HEK293 (cell line): ENCODE measurements around the gene ZBTB44.

Experiments used
- CTCF ChIA-PET: fragments of 350-600 bp; formaldehyde crosslinking; extraction: SDS; loops from one replicate; lab custom pipeline; 2021; ENCODE audit warnings: antibody characterized with exemption; lab: Yijun Ruan, JAX
- POLR2A ChIA-PET: fragments of 300-600 bp; formaldehyde crosslinking; extraction: SDS; loops from one replicate; lab custom pipeline; 2020; ENCODE audit warnings: antibody characterized with exemption, inconsistent platforms; lab: Yijun Ruan, JAX
- H3K27ac ChIP-seq: fragments of 200-500 bp; sonication (Bioruptor generic); 2 replicates; pipeline ENCODE4 v1.5.1; 2014; ENCODE audit warnings: low read depth, low read length, control low read depth, inconsistent platforms; ENCODE audit errors: extremely low read depth
- H3K36me3 ChIP-seq, 2 experiments: fragments of 200-500 bp in 1 of 2; sonication (Bioruptor generic) in 1 of 2; 1 replicate in 1 of 2; 2 replicates in 1 of 2; pipeline ENCODE4 v1.5.1; 2014 to 2017; ENCODE audit warnings: inconsistent platforms in 2 of 2, low read length in 2 of 2; ENCODE audit not compliant: control insufficient read depth in 2 of 2, insufficient read depth in 1 of 2
- H3K4me1 ChIP-seq: fragments of 200-500 bp; sonication (Bioruptor generic); 2 replicates; pipeline ENCODE4 v1.5.1; 2014; ENCODE audit warnings: mild to moderate bottlenecking, low read length, inconsistent platforms; ENCODE audit not compliant: control insufficient read depth, insufficient read depth
- H3K4me3 ChIP-seq: 2 replicates; pipeline ENCODE4 v1.5.1; 2011; ENCODE audit warnings: low read depth, mild to moderate bottlenecking, control low read depth, low read length, moderate library complexity
- H3K9me3 ChIP-seq: fragments of 200-500 bp; sonication (Bioruptor generic); 2 replicates; pipeline ENCODE4 v1.5.1; 2014; ENCODE audit warnings: low read depth, low read length, inconsistent platforms; ENCODE audit not compliant: control insufficient read depth, insufficient read depth
- PRDM2 ChIP-seq: fragments of 450-650 bp; formaldehyde crosslinking; IDR thresholded peaks from 2 replicates; pipeline ENCODE4 v1.5.1; 2016; ENCODE audit warnings: missing biosample characterization, missing genetic modification characterization, borderline replicate concordance
- SALL2 ChIP-seq: fragments of 450-650 bp; formaldehyde crosslinking; IDR thresholded peaks from 2 replicates; pipeline ENCODE4 v1.5.0; 2017; ENCODE audit warnings: missing biosample characterization, mild to moderate bottlenecking, missing genetic modification characterization, borderline replicate concordance
- WT1 ChIP-seq: fragments of 450-650 bp; formaldehyde crosslinking; IDR thresholded peaks from 2 replicates; pipeline ENCODE4 v1.5.1; 2016; ENCODE audit warnings: missing biosample characterization, missing genetic modification characterization
- ZBTB7A ChIP-seq: fragments of 450-650 bp; formaldehyde crosslinking; IDR thresholded peaks from 2 replicates; pipeline ENCODE4 v1.5.1; 2016; ENCODE audit warnings: low read depth, missing biosample characterization, missing genetic modification characterization
- ZNF10 ChIP-seq: fragments of 450-650 bp; formaldehyde crosslinking; IDR thresholded peaks from 2 replicates; pipeline ENCODE4 v1.5.1; 2017; ENCODE audit warnings: missing biosample characterization, missing genetic modification characterization
- ZNF19 ChIP-seq: fragments of 450-650 bp; formaldehyde crosslinking; IDR thresholded peaks from 2 replicates; pipeline ENCODE4; 2016; ENCODE audit warnings: missing biosample characterization, missing genetic modification characterization, low read depth
- ZNF202 ChIP-seq: fragments of 450-650 bp; formaldehyde crosslinking; IDR thresholded peaks from 2 replicates; pipeline ENCODE4 v1.5.1; 2016; ENCODE audit warnings: missing biosample characterization, missing genetic modification characterization, borderline replicate concordance
- ZNF239 ChIP-seq: fragments of 450-650 bp; formaldehyde crosslinking; IDR thresholded peaks from 2 replicates; pipeline ENCODE4 v1.5.1; 2016; ENCODE audit warnings: missing biosample characterization, missing genetic modification characterization
- ZNF274 ChIP-seq, 2 experiments: fragments of 200-500 bp in 1 of 2; fragments of 450-650 bp in 1 of 2; sonication (Bioruptor generic) in 1 of 2; formaldehyde crosslinking in 1 of 2; IDR thresholded peaks; 2 replicates each; pipeline versions ENCODE4 v1.5.1 to v1.6.1; 2014 to 2016; ENCODE audit warnings: borderline replicate concordance in 1 of 2, inconsistent platforms in 1 of 2, low read length in 1 of 2, missing biosample characterization in 1 of 2, missing genetic modification characterization in 1 of 2
- ZNF354C ChIP-seq: fragments of 450-650 bp; formaldehyde crosslinking; IDR thresholded peaks from 2 replicates; pipeline ENCODE4 v1.5.1; 2016; ENCODE audit warnings: missing biosample characterization, missing genetic modification characterization, low read depth, borderline replicate concordance
- ZNF433 ChIP-seq: fragments of 450-650 bp; formaldehyde crosslinking; IDR thresholded peaks from 2 replicates; pipeline ENCODE4 v1.5.1; 2016; ENCODE audit warnings: missing biosample characterization, missing genetic modification characterization, low read depth
- ZNF488 ChIP-seq: fragments of 450-650 bp; formaldehyde crosslinking; IDR thresholded peaks from 2 replicates; pipeline ENCODE4 v1.5.1; 2016; ENCODE audit warnings: missing biosample characterization, missing genetic modification characterization
- ZNF510 ChIP-seq: fragments of 450-650 bp; formaldehyde crosslinking; IDR thresholded peaks from 2 replicates; pipeline ENCODE4 v1.5.1; 2018; ENCODE audit warnings: mild to moderate bottlenecking, missing genetic modification characterization, missing biosample characterization; ENCODE audit not compliant: insufficient replicate concordance
- ZNF549 ChIP-seq: fragments of 450-650 bp; IDR thresholded peaks from 2 replicates; pipeline ENCODE4 v1.5.1; 2018; ENCODE audit warnings: missing biosample characterization, missing genetic modification characterization, mild to moderate bottlenecking, inconsistent platforms, moderate library complexity
- ZNF610 ChIP-seq: fragments of 450-650 bp; formaldehyde crosslinking; IDR thresholded peaks from 2 replicates; pipeline ENCODE4 v1.5.1; 2016; ENCODE audit warnings: missing biosample characterization, missing genetic modification characterization, borderline replicate concordance
- ZNF621 ChIP-seq: fragments of 450-650 bp; formaldehyde crosslinking; IDR thresholded peaks from 2 replicates; pipeline ENCODE4 v1.5.1; 2017; ENCODE audit warnings: missing biosample characterization, missing genetic modification characterization
- ZNF645 ChIP-seq: fragments of 450-650 bp; formaldehyde crosslinking; IDR thresholded peaks from 2 replicates; pipeline ENCODE4; 2016; ENCODE audit warnings: missing biosample characterization, missing genetic modification characterization
- ZNF654 ChIP-seq: fragments of 450-650 bp; formaldehyde crosslinking; IDR thresholded peaks from 2 replicates; pipeline ENCODE4 v1.5.1; 2016; ENCODE audit warnings: low read depth, missing biosample characterization, missing genetic modification characterization
- ZNF660 ChIP-seq: fragments of 450-650 bp; IDR thresholded peaks from 2 replicates; pipeline ENCODE4 v1.5.1; 2018; ENCODE audit warnings: missing biosample characterization, mild to moderate bottlenecking, missing genetic modification characterization
- ZNF692 ChIP-seq: fragments of 450-650 bp; formaldehyde crosslinking; IDR thresholded peaks from 2 replicates; pipeline ENCODE4 v1.5.1; 2016; ENCODE audit warnings: missing biosample characterization, missing genetic modification characterization
- ZXDB ChIP-seq: fragments of 450-650 bp; formaldehyde crosslinking; IDR thresholded peaks from 2 replicates; pipeline ENCODE4 v1.5.1; 2016; ENCODE audit warnings: missing biosample characterization, missing genetic modification characterization
- TF ChIP-seq, protein P1 (sequence below): fragments of 450-650 bp; formaldehyde crosslinking; IDR thresholded peaks from 2 replicates; pipeline ENCODE4 v1.5.1; 2016; ENCODE audit warnings: missing biosample characterization, missing genetic modification characterization

The ZBTB44 gene

GRCh38 chr11:130269326-130269943 lies 45.3 kb downstream of the ZBTB44 start (continued):
- TF ChIP-seq ZNF433 (tag by site-specific recombination), result no peak
- no peak for TF ChIP-seq ZNF654 (tag by site-specific recombination)
- TF ChIP-seq ZNF549, result no peak
- TF ChIP-seq, protein P1, sequence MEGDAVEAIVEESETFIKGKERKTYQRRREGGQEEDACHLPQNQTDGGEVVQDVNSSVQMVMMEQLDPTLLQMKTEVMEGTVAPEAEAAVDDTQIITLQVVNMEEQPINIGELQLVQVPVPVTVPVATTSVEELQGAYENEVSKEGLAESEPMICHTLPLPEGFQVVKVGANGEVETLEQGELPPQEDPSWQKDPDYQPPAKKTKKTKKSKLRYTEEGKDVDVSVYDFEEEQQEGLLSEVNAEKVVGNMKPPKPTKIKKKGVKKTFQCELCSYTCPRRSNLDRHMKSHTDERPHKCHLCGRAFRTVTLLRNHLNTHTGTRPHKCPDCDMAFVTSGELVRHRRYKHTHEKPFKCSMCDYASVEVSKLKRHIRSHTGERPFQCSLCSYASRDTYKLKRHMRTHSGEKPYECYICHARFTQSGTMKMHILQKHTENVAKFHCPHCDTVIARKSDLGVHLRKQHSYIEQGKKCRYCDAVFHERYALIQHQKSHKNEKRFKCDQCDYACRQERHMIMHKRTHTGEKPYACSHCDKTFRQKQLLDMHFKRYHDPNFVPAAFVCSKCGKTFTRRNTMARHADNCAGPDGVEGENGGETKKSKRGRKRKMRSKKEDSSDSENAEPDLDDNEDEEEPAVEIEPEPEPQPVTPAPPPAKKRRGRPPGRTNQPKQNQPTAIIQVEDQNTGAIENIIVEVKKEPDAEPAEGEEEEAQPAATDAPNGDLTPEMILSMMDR, result no peak
- TF ChIP-seq SALL2 (tag by site-specific recombination), result no peak
- TF ChIP-seq ZNF488 (tag by site-specific recombination), result no peak
- no peak for TF ChIP-seq PRDM2 (tag by site-specific recombination)

DNA sequence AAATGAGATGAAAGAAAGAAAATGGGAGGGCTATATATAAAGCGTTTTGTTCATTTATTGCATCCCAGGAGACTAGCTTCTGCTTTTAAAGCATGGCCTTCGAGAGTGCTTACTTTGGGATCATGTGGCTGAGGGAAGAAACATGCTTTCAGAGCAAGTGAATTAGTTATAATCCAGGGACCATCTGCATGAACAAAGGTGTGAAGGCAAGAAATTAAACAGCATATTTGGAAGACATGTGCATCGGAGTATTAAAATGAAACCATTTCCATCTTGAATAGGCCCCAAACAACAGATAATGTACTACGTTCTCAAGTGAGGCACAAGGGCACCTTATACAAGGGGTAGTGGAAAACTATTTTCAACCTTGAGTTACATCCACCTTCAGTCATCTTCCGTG lies 51.4 kb downstream of the ZBTB44 start:
- Histone ChIP-seq H3K9me3 (no peaks in the 10 kb centered on the region), H3K4me3 (no peak overlapping the region), H3K27ac (no peak overlapping the region), H3K4me1 (no peaks in the 10 kb centered on the region), H3K36me3 (peaks cover 0 to 30% of the 10 kb centered on the region in 2 experiments; a peak in 2 of 3 replicates)
- CTCF ChIA-PET, result no interaction called here
- POLR2A ChIA-PET, result no interaction called here
- TF ChIP-seq ZNF239 (no peak), ZNF354C (tag by site-specific recombination) (no peak), ZNF645 (tag by site-specific recombination) (no peak), ZBTB7A (no peak), ZNF610 (no peak)

DNA sequence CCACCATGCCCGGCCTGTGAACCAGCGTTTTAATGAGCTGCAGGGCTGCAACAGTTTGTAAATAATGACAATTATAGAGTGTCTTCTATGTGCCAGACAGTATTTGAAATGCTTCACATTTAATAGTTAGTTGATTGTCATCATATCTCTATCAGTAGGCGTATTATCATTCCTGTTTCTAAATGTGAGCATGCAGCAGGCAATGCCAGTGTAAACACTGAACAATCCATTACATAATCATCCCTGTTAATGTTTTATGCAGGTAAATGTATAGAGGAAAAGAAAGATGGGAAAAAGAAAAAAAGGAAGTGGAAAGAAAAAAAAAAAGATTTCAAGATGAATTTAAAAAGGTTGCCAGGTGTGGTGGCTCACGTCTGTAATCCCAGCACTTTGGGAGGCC lies 52.3 kb downstream of the ZBTB44 start:
- POLR2A ChIA-PET, result no interaction called here
- peaks cover 0 to 30% of the 10 kb centered on the region in 2 experiments; a peak in 2 of 3 replicates for H3K36me3 ChIP-seq
- CTCF ChIA-PET, result no interaction called here
- TF ChIP-seq ZNF10 (tag by site-specific recombination), result no peak
- TF ChIP-seq ZXDB, result no peak
- no peak for TF ChIP-seq WT1 (tag by site-specific recombination)
- no peak for TF ChIP-seq ZNF660 (tag by site-specific recombination)
- no peak for TF ChIP-seq ZNF692 (tag by site-specific recombination)
- no peak for TF ChIP-seq ZNF202 (tag by site-specific recombination)
- no peak for TF ChIP-seq ZNF274 (IDR thresholded peaks at IDR 0.05; ENCODE audit: low read length)
- no peak for TF ChIP-seq ZNF274 (tag by site-specific recombination; IDR thresholded peaks at IDR 0.05; ENCODE audit: borderline replicate concordance)
- TF ChIP-seq ZNF19, result no peak
- TF ChIP-seq ZNF621 (tag by site-specific recombination), result no peak
- TF ChIP-seq ZNF510 (tag by site-specific recombination), result no peak

More for the DNA sequence above, 52.3 kb downstream of the ZBTB44 start:
- Histone ChIP-seq H3K4me1 (no peaks in the 10 kb centered on the region), H3K9me3 (no peaks in the 10 kb centered on the region), H3K4me3 (no peak overlapping the region), H3K27ac (no peak overlapping the region)
